HepG2 (cell line): ENCODE data around the gene GIPC3. TPM values are rescaled to one million over a fixed set of nuclear protein-coding genes. Genes with fewer than 3 reads are reported as not detected.

ENCODE experiments used
- ATRX ChIP-seq: sonication (generic); formaldehyde crosslinking; IDR thresholded peaks from 2 replicates; pipeline ENCODE4 v1.4.0; 2020; ENCODE audit warnings: missing genetic modification reagents, borderline replicate concordance
- HNF4G ChIP-seq, 2 experiments: sonication (generic) in 1 of 2; formaldehyde crosslinking in 1 of 2; IDR thresholded peaks; 2 replicates each; pipeline versions ENCODE4 v1.4.0 to v1.6.1; 2011 to 2020; ENCODE audit warnings: borderline replicate concordance in 2 of 2, low read depth in 2 of 2, mild to moderate bottlenecking in 2 of 2, low read length in 1 of 2, missing genetic modification reagents in 1 of 2, moderate library complexity in 1 of 2
- HNRNPH1 ChIP-seq: fragments of 200-400 bp; formaldehyde crosslinking; optimal IDR thresholded peaks from 2 replicates; pipeline ENCODE3; 2017; ENCODE audit warnings: mild to moderate bottlenecking, low read depth, low read length
- SAFB2 ChIP-seq: sonication (generic); formaldehyde crosslinking; IDR thresholded peaks from 2 replicates; pipeline ENCODE4 v1.5.1; 2020; ENCODE audit warnings: missing genetic modification reagents, low read depth, mild to moderate bottlenecking, borderline replicate concordance
- SCMH1 ChIP-seq: sonication (generic); formaldehyde crosslinking; IDR thresholded peaks from 2 replicates; pipeline ENCODE4 v1.9.0; 2021; ENCODE audit warnings: missing genetic modification reagents, mild to moderate bottlenecking, borderline replicate concordance
- SP5 ChIP-seq: IDR thresholded peaks from 2 replicates; pipeline ENCODE4 v1.6.1; 2016; ENCODE audit warnings: low read depth, borderline replicate concordance
- TBX3 ChIP-seq: fragments of 450-650 bp; IDR thresholded peaks from 2 replicates; pipeline ENCODE4 v1.6.1; 2017; ENCODE audit warnings: antibody characterized with exemption, mild to moderate bottlenecking, inconsistent platforms, borderline replicate concordance
- YEATS4 ChIP-seq: sonication (generic); formaldehyde crosslinking; IDR thresholded peaks from 2 replicates; pipeline ENCODE4 v1.4.0; 2020; ENCODE audit warnings: missing genetic modification reagents, borderline replicate concordance
- ZBTB43 ChIP-seq: sonication (generic); formaldehyde crosslinking; conservative IDR thresholded peaks from 2 replicates; pipeline ENCODE4 v1.4.0; 2020; ENCODE audit warnings: missing genetic modification reagents
- ZFP91 ChIP-seq: sonication (generic); formaldehyde crosslinking; IDR thresholded peaks from 2 replicates; pipeline ENCODE4 v1.9.0; 2022; ENCODE audit warnings: missing genetic modification reagents, mild to moderate bottlenecking, borderline replicate concordance
- polyA plus RNA-seq, 8 experiments: library from polyadenylated mRNA; depleted of rRNA in 3 of 8; stranded (reverse) in 7 of 8; unstranded in 1 of 8; fragments of >200 nt; fragmentation: Illumina TruSeq in 4 of 8; extraction: Trizol in 4 of 8; gene quantifications; 2 replicates each; pipeline versions ENCODE4 v1.2.1 to v1.2.3, GENCODE V29; 2011 to 2016; ENCODE audit warnings: low read depth in 4 of 8, missing spikeins in 1 of 8, mixed read lengths in 1 of 8; ENCODE audit not compliant: insufficient read depth in 1 of 8
- total RNA-seq, 5 experiments: library from RNA; depleted of rRNA; stranded (reverse); fragments of >200 nt; fragmentation: Illumina TruSeq; extraction: Trizol; gene quantifications; 2 replicates each; pipeline ENCODE4 v1.2.3, GENCODE V29; 2016; ENCODE audit warnings: low read depth in 1 of 5
- TF ChIP-seq, protein P1 (sequence below): IDR thresholded peaks from 2 replicates; pipeline ENCODE4 v1.6.1; 2016; ENCODE audit warnings: low read depth
- TF ChIP-seq, protein P2 (sequence below): sonication (generic); formaldehyde crosslinking; IDR thresholded peaks from 2 replicates; pipeline ENCODE4 v1.8.1; 2023; ENCODE audit warnings: mild to moderate bottlenecking, missing genetic modification reagents
- TF ChIP-seq, protein P3 (sequence below): sonication (generic); formaldehyde crosslinking; IDR thresholded peaks from 2 replicates; pipeline ENCODE4 v1.4.0; 2020; ENCODE audit warnings: mild to moderate bottlenecking, missing genetic modification reagents, borderline replicate concordance

GIPC3 gene
- total and polyA plus RNA-seq, 2 of the 13 experiments (the other 11 are each of a cell fraction or from before 2014, with no cell fraction given) = 0.05 TPM; not detected in 1

DNA sequence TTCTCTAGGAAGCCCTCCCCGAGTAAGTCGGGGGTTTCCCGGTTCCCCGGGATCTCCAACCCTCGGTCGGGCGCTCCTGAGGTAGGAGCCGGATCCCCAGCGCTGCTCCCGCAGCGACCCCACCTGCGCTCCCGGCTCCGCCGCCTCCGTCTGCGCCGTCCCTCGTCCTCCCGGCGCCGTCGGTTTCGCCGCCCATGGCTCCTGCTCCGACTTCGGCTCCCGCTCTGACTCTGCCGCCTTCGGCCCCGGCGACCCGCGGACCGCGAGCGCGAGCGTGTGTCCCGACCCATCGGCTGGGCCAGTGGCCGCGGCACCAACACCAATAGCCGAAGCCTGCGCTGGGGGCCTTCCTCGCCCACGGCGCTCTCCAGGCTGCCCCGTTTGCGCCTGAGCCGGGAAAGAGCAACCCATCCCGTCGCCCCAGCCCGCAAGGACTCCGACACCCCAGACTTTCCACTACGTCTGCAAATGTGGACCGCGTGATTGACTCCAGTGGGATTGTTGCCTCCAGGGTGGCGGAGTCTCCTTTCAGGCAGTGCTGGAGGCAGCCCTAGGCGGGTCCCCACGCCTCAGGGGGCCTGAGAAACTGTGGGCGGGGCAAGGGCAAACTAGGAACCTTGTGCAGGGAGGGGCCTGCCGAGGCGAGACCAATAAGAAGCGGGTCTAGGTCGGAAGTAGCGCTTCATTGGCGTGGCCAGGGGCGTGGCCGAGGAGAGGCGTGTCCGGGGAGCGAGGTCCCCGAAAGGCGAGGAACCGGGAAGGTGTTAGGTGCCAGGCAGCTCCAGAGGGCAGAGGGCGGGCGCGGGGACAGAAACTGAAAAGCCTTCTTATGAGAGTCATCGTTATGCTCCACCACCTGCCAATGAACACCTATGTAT is 41.4 kb downstream of the GIPC3 start, which contains the start of gene CACTIN (continued):
- no peak for TF ChIP-seq HNRNPH1
- TF ChIP-seq SCMH1 = no peak
- TF ChIP-seq ZBTB43 (CRISPR knock-in tag) = 0 out of 2 replicates have a peak, but pooled peaks have one; percentile 23
- TF ChIP-seq SAFB2 = peak; percentile 77
- peak; percentile 95 for TF ChIP-seq ZFP91
- TF ChIP-seq TBX3 = peak; percentile 89
- no peak for TF ChIP-seq HNF4G (IDR thresholded peaks at IDR 0.05; ENCODE audit: borderline replicate concordance, low read depth, low read length)
- 0 out of 2 replicates have a peak, but pooled peaks have one; percentile 33 for TF ChIP-seq HNF4G (CRISPR knock-in tag; IDR thresholded peaks at IDR 0.05; ENCODE audit: borderline replicate concordance, low read depth)
- TF ChIP-seq, protein P1, sequence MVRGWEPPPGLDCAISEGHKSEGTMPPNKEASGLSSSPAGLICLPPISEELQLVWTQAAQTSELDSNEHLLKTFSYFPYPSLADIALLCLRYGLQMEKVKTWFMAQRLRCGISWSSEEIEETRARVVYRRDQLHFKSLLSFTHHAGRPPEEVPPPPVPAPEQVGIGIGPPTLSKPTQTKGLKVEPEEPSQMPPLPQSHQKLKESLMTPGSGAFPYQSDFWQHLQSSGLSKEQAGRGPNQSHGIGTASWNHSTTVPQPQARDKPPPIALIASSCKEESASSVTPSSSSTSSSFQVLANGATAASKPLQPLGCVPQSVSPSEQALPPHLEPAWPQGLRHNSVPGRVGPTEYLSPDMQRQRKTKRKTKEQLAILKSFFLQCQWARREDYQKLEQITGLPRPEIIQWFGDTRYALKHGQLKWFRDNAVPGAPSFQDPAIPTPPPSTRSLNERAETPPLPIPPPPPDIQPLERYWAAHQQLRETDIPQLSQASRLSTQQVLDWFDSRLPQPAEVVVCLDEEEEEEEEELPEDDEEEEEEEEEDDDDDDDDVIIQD (CRISPR knock-in tag) = no peak
- TF ChIP-seq SP5 (CRISPR knock-in tag) = peak; percentile 31; the same call in 1 of the 2 replicates
- TF ChIP-seq, protein P2, sequence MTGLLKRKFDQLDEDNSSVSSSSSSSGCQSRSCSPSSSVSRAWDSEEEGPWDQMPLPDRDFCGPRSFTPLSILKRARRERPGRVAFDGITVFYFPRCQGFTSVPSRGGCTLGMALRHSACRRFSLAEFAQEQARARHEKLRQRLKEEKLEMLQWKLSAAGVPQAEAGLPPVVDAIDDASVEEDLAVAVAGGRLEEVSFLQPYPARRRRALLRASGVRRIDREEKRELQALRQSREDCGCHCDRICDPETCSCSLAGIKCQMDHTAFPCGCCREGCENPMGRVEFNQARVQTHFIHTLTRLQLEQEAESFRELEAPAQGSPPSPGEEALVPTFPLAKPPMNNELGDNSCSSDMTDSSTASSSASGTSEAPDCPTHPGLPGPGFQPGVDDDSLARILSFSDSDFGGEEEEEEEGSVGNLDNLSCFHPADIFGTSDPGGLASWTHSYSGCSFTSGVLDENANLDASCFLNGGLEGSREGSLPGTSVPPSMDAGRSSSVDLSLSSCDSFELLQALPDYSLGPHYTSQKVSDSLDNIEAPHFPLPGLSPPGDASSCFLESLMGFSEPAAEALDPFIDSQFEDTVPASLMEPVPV (CRISPR knock-in tag) = peak; percentile 88; the same call in 1 of the 2 replicates
- TF ChIP-seq YEATS4 = peak; percentile 83
- TF ChIP-seq, protein P3, sequence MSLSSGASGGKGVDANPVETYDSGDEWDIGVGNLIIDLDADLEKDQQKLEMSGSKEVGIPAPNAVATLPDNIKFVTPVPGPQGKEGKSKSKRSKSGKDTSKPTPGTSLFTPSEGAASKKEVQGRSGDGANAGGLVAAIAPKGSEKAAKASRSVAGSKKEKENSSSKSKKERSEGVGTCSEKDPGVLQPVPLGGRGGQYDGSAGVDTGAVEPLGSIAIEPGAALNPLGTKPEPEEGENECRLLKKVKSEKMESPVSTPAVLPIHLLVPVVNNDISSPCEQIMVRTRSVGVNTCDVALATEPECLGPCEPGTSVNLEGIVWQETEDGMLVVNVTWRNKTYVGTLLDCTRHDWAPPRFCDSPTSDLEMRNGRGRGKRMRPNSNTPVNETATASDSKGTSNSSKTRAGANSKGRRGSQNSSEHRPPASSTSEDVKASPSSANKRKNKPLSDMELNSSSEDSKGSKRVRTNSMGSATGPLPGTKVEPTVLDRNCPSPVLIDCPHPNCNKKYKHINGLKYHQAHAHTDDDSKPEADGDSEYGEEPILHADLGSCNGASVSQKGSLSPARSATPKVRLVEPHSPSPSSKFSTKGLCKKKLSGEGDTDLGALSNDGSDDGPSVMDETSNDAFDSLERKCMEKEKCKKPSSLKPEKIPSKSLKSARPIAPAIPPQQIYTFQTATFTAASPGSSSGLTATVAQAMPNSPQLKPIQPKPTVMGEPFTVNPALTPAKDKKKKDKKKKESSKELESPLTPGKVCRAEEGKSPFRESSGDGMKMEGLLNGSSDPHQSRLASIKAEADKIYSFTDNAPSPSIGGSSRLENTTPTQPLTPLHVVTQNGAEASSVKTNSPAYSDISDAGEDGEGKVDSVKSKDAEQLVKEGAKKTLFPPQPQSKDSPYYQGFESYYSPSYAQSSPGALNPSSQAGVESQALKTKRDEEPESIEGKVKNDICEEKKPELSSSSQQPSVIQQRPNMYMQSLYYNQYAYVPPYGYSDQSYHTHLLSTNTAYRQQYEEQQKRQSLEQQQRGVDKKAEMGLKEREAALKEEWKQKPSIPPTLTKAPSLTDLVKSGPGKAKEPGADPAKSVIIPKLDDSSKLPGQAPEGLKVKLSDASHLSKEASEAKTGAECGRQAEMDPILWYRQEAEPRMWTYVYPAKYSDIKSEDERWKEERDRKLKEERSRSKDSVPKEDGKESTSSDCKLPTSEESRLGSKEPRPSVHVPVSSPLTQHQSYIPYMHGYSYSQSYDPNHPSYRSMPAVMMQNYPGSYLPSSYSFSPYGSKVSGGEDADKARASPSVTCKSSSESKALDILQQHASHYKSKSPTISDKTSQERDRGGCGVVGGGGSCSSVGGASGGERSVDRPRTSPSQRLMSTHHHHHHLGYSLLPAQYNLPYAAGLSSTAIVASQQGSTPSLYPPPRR (CRISPR knock-in tag) = no peak
- TF ChIP-seq ATRX (CRISPR knock-in tag) = no peak
